GM12892 (cell line): ENCODE measurements around the gene GAK.
"Not testable (repeated sequence)": the region's sequence is repeated elsewhere in the genome, so short reads cannot be mapped to it uniquely, and the experiment has no call there.

Experiments used
- POLR2A ChIP-seq: IDR thresholded peaks from 2 replicates; pipeline ENCODE4 v1.6.1; 2011; ENCODE audit warnings: low read depth, low read length, control low read depth
- TAF1 ChIP-seq: IDR thresholded peaks from 2 replicates; pipeline ENCODE4 v1.6.1; 2011; ENCODE audit warnings: low read depth, mild to moderate bottlenecking, control low read depth, low read length, borderline replicate concordance

DNA sequence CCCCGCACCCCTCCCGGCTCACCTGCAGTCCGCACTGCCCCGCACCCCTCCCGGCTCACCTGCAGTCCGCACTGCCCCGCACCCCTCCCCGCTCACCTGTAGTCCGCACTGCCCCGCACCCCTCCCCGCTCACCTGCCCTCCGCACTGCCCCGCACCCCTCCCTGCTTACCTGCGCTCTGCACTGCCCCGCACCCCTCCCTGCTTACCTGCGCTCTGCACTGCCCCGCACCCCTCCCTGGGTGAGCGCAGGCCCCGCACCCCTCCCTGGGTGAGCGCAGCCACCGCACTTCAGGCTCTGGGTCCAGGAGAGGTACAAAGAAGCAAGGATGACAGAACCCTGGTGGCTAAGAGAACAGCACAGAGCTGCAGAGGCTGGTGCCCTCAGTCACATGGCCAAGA, 4.5 kb downstream of the GAK start:
- TF ChIP-seq POLR2A, TAF1: not testable (repeated sequence)
